NOMO-1 (cell line): Measurements from ENCODE around the gene ERC2.

Experiments
- DNase-seq, 2 experiments: peaks; one replicate each; lab custom pipeline; 2025; ENCODE audit not compliant: unreplicated experiment in 2 of 2; lab: John Stamatoyannopoulos, UW

The ERC2 gene

DNA sequence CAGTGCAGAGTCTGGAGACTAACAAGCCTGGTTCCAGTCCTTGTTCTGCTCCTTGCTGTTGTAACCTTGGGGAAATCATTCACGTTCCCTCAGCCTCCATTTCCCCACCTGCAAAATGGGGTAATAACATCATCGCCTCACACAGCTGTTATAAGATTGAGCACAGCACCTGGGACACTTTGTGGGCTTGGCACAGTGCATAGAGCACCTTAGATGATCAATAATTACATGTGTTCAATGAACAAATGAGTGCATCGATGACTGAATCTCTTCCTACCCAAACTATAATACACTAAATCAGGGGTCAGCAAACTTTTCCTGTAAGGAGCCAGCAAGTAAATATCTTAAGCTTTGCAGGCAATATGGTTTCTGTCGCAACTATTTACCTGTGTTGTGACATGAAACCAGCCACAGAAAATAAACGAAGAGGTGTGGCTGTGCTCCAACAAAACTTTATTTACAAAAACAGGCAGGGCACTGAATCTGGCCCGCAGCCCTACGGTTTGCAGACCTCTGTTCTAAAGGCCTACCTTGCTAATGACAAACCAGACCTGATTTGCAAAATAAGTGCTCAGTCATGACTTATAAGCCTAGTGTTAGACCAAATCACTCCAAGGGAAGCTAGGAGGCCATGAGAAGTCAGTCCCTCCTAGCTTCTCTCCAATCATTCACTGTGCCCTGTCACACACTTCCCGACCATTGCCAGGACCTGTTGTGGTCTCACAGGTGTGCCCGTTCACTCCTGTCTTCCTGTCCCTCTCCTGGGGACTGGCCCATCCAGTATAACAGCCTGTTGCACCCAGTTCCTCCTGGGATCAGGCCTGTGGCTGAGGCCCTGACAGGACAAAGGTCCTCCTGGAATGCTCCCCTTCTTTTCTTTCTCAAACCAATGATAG lies 831.7 kb downstream of the ERC2 start:
- no peak for DNase-seq

DNA sequence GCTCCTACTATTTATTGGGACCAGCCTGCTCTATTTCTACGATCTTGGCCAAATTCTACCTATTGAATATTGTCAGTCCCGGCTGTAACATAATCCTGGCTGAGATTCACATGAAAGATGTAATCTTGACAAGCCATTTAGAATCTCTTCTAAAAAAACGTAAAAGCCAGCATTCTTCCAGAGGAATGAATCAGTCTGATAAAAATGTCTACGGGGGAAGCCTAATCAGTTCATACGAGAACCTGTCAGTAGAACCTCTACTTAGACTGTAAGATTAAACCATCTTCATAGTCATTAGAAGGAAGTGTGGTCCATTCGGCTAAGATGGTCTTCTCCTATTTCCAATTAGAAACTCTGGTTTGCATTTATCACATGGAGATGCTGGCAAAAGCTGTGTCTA lies 833.9 kb downstream of the ERC2 start:
- no peak for DNase-seq

DNA sequence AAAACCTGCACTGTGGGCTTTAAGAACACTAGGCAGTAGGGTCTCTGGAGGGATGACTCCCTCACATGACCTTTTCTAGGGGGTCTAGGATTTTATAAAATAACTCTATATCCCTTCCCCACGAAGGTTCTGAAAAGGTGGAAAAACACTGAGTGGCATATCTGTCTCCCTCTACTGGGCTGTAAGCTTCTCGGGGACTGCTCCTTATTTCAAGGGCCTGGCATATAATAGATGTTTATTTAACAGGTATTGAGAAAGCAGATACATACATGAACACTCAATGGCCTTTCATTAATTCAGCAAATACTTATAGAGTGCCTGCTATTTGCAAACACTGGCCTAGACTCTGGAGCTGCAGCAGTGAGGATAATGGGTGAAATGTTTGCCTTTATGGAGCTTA lies 834.9 kb downstream of the ERC2 start:
- DNase-seq: no peak

GRCh38 chr3:55631766-55632331 lies 836.4 kb downstream of the ERC2 start:
- no peak for DNase-seq

GRCh38 chr3:55630921-55631299 lies 837.4 kb downstream of the ERC2 start:
- no peak for DNase-seq

DNA sequence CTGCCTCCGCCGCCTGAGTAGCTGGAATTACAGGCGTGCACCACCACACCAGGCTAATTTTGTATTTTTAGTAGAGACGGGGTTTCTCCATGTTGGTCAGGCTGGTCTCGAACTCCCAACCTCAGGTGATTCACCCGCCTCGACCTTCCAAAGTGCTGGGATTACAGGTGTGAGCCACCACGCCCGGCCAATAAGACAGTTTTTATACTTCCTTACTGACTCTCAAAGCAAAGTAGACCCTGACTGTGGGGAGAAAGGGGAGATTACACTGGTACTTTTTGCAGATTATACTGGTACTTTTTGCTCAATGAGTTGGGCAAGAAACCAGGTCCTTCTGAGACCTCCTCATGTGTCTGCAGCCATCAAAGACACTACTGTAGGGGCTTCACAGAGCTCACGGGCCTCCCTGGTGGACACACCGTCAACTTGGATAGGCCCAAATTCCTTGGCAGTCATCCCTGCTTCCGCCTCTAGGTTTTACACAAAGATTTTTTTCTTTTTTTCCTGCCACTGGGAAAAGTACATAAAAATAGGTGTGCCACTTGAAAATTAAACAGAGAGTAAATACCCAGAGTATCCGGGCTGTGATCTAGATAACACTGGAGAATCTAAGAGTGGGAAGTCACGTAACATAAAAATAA lies 837.9 kb downstream of the ERC2 start:
- DNase-seq: no peak

DNA sequence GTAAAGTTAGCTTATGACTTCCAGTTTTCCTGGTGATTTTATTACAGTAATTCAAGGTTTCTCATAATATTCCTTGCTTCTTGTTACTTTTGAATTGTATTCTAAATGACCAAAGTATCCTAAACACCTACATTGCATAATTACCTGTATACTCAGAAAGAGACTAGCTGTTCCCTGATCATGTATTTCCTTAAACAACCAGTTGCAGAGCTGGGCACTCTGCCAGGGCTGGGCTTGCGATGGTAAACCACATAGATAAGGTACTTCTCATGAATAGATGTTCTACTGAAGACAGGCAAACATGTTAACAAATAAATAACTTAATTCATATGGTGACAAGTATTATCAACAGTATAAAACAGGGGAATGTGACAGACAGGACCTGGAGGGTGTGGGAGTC lies 838.8 kb downstream of the ERC2 start:
- no peak for DNase-seq

DNA sequence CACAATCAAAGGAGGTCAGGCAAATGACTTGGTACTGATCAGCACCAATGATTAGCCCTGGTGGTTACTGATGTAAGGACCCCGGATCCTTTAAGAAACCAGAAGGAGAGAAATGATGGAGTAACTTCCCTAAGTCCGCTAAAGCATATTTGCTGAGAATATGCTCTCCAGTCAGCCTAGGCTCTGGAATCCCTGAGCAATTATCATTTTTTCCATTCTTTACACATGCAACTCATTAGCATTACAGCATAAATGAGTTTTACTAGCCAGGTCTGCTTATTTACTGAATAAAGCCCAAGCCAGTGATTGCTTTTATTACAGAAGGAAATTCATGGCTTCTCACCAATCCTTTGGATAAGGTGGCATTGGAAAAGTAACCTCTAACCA lies 842.0 kb downstream of the ERC2 start:
- DNase-seq: no peak

- no peak for DNase-seq
Observed at GRCh38 chr3:55624238-55624637, 844.0 kb downstream of the ERC2 start.

DNA sequence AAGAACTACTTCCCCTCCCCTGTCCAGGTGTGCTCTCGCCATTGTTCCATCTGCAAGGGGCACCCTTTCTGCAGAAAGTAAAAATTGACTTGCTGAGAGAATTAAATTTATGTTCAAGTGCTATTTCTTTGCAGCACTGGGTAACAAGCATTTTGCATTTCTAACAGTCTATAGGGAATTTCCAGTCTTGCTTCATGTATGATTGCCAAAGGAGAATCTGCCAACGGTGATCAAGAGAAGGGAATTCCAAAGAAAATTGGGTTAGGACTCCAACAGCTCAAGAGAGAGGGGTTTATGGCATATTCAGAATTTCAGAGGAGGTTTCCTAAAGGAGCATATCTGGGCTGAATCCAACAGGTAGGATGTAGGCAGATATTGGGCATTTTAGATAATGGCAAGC lies 844.5 kb downstream of the ERC2 start:
- no peak for DNase-seq

- no peak for DNase-seq
Observed at GRCh38 chr3:55622733-55623132, 845.5 kb downstream of the ERC2 start.

DNA sequence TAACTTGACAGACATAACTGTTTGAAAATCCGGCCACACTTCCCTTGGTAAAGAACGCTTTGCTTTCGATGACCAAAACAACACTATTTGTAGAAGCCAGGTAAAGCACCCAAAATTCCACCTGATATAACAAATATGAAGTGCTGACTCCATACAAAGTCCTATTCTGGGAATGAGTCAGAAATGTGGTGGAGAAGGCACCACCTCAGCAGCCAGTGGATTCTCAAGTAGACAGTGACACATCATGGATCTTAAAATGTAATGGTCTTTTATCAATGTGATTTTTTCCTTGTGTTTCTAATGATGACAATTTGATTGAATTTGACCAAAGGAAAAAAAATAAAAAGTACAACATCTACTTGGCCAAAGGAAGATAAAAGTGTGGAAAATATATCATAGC lies 846.2 kb downstream of the ERC2 start:
- DNase-seq: no peak

DNA sequence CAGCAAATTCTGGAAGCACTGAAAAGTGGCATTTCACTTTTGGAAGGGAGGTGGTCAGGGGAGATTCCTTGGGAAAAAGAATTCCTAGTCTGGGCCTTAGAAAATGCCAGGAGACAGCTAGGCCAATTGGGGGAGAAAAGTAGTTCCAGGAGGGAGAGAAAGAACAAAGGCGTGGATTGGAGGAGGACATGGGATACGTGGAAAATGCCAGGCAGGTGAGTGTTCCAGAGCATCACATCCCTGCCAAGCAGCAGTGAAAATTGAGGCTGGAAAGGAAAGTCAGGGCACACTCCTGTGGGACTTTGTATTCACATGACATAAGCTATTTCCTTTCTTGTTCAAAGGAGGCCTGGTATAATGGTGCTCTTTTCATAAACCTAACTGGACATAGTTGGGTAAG lies 846.6 kb downstream of the ERC2 start:
- no peak for DNase-seq

GRCh38 chr3:55621026-55621422 lies 847.2 kb downstream of the ERC2 start:
- DNase-seq: no peak

GRCh38 chr3:55620351-55621025 lies 847.8 kb downstream of the ERC2 start:
- DNase-seq: peak; percentile 30 to 77

GRCh38 chr3:55619046-55619808 lies 849.0 kb downstream of the ERC2 start:
- DNase-seq: no peak

GRCh38 chr3:55617385-55617784 lies 850.9 kb downstream of the ERC2 start:
- no peak for DNase-seq

DNA sequence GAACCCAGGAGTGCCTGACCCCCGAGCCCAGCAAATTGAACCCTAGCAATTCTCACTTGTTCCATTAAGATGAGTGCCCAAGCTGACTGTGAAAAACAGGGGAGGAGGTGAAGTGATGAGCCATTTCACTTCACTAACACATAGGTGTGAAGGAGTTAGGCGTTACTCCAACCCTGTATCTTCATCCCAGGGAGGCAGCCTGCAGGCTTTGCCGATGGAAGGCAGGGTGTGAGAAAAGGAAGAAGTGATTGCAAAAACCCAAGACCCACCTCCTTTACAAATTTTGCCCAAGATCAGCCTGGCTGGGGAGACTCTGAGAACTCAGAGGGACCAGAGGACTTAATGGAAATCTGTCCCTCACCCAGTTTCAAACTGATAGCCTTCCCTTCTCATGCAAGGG lies 851.5 kb downstream of the ERC2 start:
- DNase-seq: no peak

- peak; percentile 68 to 80 for DNase-seq
Observed at GRCh38 chr3:55615694-55616295, 852.5 kb downstream of the ERC2 start.

- no peak for DNase-seq
Observed at GRCh38 chr3:55615039-55615693, 853.1 kb downstream of the ERC2 start.
